MM.1S (cell line): ENCODE results near the gene TTYH3.

Experiments
- DNase-seq: peaks from one replicate; pipeline ENCODE4 v3.0.0-alpha.2; 2015
- H2AFZ ChIP-seq: fragments of 300-600 bp; sonication (generic); 2 replicates; pipeline ENCODE4 v1.6.0; 2016; ENCODE audit warnings: antibody characterized with exemption, low read length
- H3F3A ChIP-seq: fragments of 300-600 bp; sonication (generic); 2 replicates; pipeline ENCODE4 v1.6.1; 2016; ENCODE audit warnings: mild to moderate bottlenecking, antibody characterized with exemption, low read length, moderate library complexity, mixed read lengths; ENCODE audit not compliant: insufficient read depth
- H3K27ac ChIP-seq: fragments of 300-600 bp; sonication (generic); 2 replicates; pipeline ENCODE4 v1.5.1; 2016; ENCODE audit warnings: mild to moderate bottlenecking, low read length
- H3K27me3 ChIP-seq: fragments of 300-600 bp; sonication (generic); replicated peaks from 2 replicates; pipeline ENCODE4 v1.6.0; 2016; ENCODE audit warnings: low read length; ENCODE audit not compliant: insufficient read depth
- H3K36me3 ChIP-seq: fragments of 300-600 bp; sonication (generic); replicated peaks from 2 replicates; pipeline ENCODE4 v1.6.1; 2016; ENCODE audit warnings: mild to moderate bottlenecking, low read length, mixed read lengths; ENCODE audit not compliant: insufficient read depth
- H3K4me1 ChIP-seq: fragments of 300-600 bp; sonication (generic); 2 replicates; pipeline ENCODE4 v1.6.1; 2016; ENCODE audit warnings: low read length, mixed read lengths
- H3K4me2 ChIP-seq: fragments of 300-600 bp; sonication (generic); 2 replicates; pipeline ENCODE4 v1.6.0; 2016; ENCODE audit warnings: low read depth, low read length
- H3K4me3 ChIP-seq: fragments of 300-600 bp; sonication (generic); 2 replicates; pipeline ENCODE4 v1.5.1; 2016; ENCODE audit warnings: low read length, mixed read lengths
- H3K79me2 ChIP-seq: fragments of 300-600 bp; sonication (generic); 2 replicates; pipeline ENCODE4 v1.6.1; 2016; ENCODE audit warnings: mixed run types, low read length, mixed read lengths
- H3K9ac ChIP-seq: fragments of 300-600 bp; sonication (generic); 2 replicates; pipeline ENCODE4 v1.6.1; 2016; ENCODE audit warnings: low read length, mixed read lengths
- H3K9me2 ChIP-seq: fragments of 300-600 bp; sonication (generic); replicated peaks from 2 replicates; pipeline ENCODE4 v1.6.1; 2016; ENCODE audit warnings: mild to moderate bottlenecking, low read length, mixed read lengths; ENCODE audit not compliant: insufficient read depth
- H3K9me3 ChIP-seq: fragments of 300-600 bp; sonication (generic); replicated peaks from 2 replicates; pipeline ENCODE4 v1.6.1; 2016; ENCODE audit warnings: mild to moderate bottlenecking, low read length, mixed read lengths; ENCODE audit not compliant: insufficient read depth
- H4K20me1 ChIP-seq: fragments of 300-600 bp; sonication (generic); 2 replicates; pipeline ENCODE4 v1.6.1; 2016; ENCODE audit warnings: mild to moderate bottlenecking, low read length, moderate library complexity, mixed read lengths; ENCODE audit not compliant: insufficient read depth
- CTCF ChIP-seq: fragments of 300-600 bp; sonication (generic); IDR thresholded peaks from 2 replicates; pipeline ENCODE4 v1.5.1; 2016; ENCODE audit warnings: antibody characterized with exemption, low read length, mixed read lengths
- EZH2 ChIP-seq: fragments of 300-600 bp; sonication (generic); optimal IDR thresholded peaks from 2 replicates; pipeline ENCODE3; 2017; ENCODE audit warnings: low read depth, mild to moderate bottlenecking, antibody characterized with exemption, low read length, mixed read lengths
- EZH2phosphoT487 ChIP-seq: fragments of 300-600 bp; sonication (generic); IDR thresholded peaks from 2 replicates; pipeline ENCODE4 v1.6.1; 2018; ENCODE audit warnings: antibody characterized with exemption, low read length

TTYH3 gene

GRCh38 chr7:2680256-2680655, 48.5 kb downstream of the TTYH3 start:
- H3K36me3 ChIP-seq = no peaks in the 10 kb centered on the region
- H3K9me2 ChIP-seq = no peaks in the 10 kb centered on the region
- H3K9ac ChIP-seq = no peak overlapping the region
- TF ChIP-seq EZH2 (no peak), EZH2phosphoT487 (no peak), CTCF (no peak)
- no peak overlapping the region for H3K4me3 ChIP-seq
- H3K9me3 ChIP-seq = no peaks in the 10 kb centered on the region
- H3K4me1 ChIP-seq = no peaks in the 10 kb centered on the region
- H3K27ac ChIP-seq = no peak overlapping the region
- H3K4me2 ChIP-seq = 0 out of 2 replicates have a peak overlapping the region, but pooled peaks have one; percentile 50
- H2AFZ ChIP-seq = 0 out of 2 replicates have a peak overlapping the region, but pooled peaks have one; percentile 58
- no peak for DNase-seq
- peaks cover 50% of the 10 kb centered on the region for H3K27me3 ChIP-seq
- H3K79me2 ChIP-seq = no peaks in the 10 kb centered on the region
- no peaks in the 10 kb centered on the region for H3F3A ChIP-seq
- H4K20me1 ChIP-seq = no peaks in the 10 kb centered on the region

- DNase-seq = peak; percentile 40
- Histone ChIP-seq H3K9me3 (no peaks in the 10 kb centered on the region), H2AFZ (peak overlapping the region; percentile 58; the same call in 1 of the 2 replicates), H3K27me3 (peaks cover 52% of the 10 kb centered on the region), H3K4me1 (no peaks in the 10 kb centered on the region), H3K79me2 (no peaks in the 10 kb centered on the region), H3K36me3 (no peaks in the 10 kb centered on the region), H3K4me3 (no peak overlapping the region), H3K27ac (no peak overlapping the region), H3K4me2 (peak overlapping the region; percentile 50; the same call in 1 of the 2 replicates), H3F3A (no peaks in the 10 kb centered on the region), H4K20me1 (no peaks in the 10 kb centered on the region), H3K9ac (no peak overlapping the region), H3K9me2 (no peaks in the 10 kb centered on the region)
- no peak for TF ChIP-seq EZH2
- no peak for TF ChIP-seq EZH2phosphoT487
- TF ChIP-seq CTCF = peak; percentile 66
These were observed 49.2 kb downstream of the TTYH3 start for GRCh38 chr7:2680792-2681490.

- no peaks in the 10 kb centered on the region for H3K4me1 ChIP-seq
- H3K9ac ChIP-seq = no peak overlapping the region
- no peaks in the 10 kb centered on the region for H3F3A ChIP-seq
- H3K9me3 ChIP-seq = no peaks in the 10 kb centered on the region
- no peak for TF ChIP-seq EZH2
- no peak for TF ChIP-seq EZH2phosphoT487
- no peak for TF ChIP-seq CTCF
- no peaks in the 10 kb centered on the region for H3K79me2 ChIP-seq
- no peaks in the 10 kb centered on the region for H4K20me1 ChIP-seq
- no peak overlapping the region for H3K27ac ChIP-seq
- H3K27me3 ChIP-seq = peaks cover 63% of the 10 kb centered on the region
- no peak overlapping the region for H3K4me3 ChIP-seq
- no peaks in the 10 kb centered on the region for H3K9me2 ChIP-seq
- H3K36me3 ChIP-seq = no peaks in the 10 kb centered on the region
- no peak overlapping the region for H3K4me2 ChIP-seq
- H2AFZ ChIP-seq = no peak overlapping the region
- no peak for DNase-seq
These were observed 50.4 kb downstream of the TTYH3 start for GRCh38 chr7:2681929-2682799.
